ENCODE measurements around the gene HEXIM2.
"Not testable (repeated sequence)": the region's sequence is repeated elsewhere in the genome, so short reads cannot be mapped to it uniquely, and the experiment has no call there.

Gene HEXIM2

GRCh38 chr17:45161288-45162024 is at the start of gene HEXIM2:
Gene HEXIM2 (plus strand): TSS chr17:45161875. CDS start chr17:45162794, 919 bp downstream.
- DNase-seq (ENCODE audit: low read depth): peak; percentile 99

DNA sequence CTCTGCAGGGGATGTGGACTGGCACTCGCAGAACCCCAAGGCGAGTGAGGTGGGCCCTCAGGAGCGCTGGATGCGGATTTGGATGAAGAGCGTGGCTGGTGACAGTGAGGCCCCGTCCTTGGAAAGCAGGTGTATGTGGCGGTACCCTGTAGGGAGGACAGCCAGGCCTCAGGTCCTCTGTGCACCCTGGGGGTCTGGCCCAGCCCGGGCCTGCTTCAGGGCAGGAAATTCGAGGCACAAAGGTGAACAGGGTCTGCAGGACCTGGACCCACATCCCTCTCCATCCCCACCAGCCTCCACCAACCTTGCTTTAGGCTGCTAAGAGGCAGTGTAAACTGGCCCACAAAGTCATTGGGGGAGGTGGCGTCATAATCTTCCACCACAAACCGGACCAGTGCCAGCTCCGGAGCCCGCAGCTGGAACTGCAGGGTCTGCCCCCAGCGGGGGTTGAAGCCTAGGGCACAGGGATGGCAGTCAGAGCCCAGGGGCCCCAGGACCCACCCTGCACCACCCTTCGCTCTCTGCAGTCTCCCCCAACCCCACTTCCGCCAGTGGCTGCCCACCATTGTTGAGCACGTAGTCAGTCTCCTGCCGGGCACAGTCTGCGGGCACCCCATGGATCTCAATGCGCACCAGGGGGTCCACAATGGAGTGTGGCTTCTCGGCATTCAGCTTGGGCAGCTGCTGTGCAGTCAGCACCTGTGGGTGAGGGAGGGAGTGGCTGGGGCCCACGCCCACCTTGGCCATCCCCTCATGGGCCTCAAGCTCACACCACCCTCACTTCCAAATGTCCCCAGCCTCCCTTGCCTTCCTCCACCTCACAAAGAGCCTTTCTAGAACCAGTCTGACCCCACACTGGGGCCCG is 48.9 kb upstream of the HEXIM2 start:
- DNase-seq (ENCODE audit: low read depth): no peak

DNA sequence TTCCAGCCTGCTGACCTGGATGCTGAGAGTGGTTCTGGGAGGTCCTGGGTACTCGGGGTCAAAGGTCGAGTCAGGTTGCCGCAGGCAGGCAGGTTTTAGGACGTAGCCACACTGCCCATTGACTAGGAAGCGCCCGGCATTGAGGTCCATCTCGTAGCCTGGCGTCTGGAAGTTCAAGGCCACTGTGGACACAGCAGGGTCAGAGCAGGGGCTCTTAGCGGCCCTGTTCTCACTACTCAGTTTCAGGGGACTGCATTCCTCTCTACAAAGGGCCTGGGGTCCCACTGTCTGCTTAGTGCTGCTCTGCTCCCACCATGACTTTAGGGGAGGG is 48.3 kb upstream of the HEXIM2 start:
- no peak for DNase-seq (ENCODE audit: low read depth)

DNA sequence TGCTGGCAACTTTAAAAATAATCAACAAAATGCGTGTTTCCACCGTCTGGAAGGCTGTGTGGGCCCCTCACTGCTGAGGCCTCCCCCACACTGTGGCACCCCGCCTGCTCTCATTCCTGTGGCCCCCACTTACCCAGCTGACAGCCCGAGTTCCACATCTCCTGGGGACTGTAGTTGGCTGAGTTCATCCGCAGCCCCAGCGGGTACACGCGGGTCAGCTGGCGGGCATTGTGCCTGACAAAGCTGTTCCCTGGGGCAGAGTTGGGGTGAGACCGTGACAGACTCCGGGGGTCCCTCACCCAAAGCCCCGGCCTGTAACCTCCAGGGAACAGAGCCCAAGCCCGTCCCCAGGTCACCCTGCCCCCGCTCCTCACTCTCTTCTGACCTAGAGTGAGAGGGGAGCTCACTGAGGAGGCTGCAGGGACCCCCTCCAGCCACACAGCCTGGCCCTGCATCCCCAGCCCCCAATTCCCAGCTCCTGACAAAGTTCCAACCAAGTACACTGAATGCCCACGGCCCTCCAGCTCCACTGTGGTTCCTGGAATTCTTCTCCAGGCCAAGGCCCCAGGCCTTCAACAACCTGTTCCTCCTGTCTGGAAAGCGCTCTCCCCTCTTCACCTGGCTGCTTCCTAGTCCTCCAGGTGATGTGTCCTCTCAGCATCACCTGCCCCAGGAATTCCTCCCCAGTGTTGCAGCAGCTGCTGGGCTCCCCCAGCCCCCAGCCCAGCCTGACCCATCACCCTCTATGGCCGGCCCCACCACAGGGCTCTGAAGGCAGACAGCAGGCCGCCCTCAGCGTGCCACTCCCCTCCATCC is 47.4 kb upstream of the HEXIM2 start:
- no peak for DNase-seq (ENCODE audit: low read depth)

DNA sequence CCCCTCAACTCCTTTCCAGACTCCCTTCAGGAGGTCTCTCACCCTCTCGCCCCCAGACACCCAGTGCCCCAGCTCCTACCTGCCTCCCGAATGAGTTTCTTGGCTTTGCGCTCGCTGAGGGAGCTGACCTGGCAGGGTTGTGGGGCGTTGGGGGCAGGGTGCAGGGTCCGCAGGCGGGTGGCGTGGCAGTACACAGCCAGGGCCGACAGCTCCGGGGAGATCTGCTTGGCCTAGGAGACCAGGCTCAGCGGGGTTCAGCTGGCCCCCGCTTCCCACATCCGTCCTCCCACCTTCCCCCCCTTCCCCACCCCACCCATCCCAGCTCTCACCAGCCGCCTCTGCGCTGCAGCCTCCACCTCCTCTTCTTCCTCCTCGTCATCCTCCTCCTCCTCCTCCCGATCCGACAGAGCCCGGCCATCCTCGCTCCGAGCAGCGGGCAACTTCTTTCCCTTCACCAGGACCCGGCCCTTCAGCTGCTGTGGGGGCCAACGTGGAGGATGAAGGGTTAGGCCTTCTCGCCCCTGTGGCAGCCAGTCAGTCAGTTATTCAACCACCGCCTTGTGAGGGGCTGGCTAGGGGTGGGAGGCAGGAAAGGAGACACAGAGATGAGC is 46.6 kb upstream of the HEXIM2 start:
- DNase-seq (ENCODE audit: low read depth): no peak

DNA sequence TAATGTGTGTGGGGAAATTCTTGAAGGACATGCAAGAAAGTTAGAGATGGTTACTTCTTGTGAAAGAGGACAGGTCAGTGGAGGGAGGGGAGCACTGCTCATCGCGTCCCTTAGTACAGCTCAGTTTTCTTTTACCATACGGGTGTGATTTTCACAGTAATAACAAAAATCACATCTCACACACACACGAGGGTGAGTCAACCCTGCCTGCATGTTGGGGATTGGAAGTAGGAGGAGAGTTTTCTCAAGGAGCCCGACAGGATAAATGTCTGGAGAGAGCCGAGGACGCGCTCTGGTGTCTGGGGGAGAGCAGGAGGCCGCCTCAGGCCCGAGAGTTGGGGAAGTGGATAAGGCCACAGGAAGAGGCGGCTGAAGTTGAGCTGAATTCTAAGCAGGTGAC is 45.8 kb upstream of the HEXIM2 start:
- no peak for DNase-seq (ENCODE audit: low read depth)

GRCh38 chr17:45116434-45117016 is 45.1 kb upstream of the HEXIM2 start:
- DNase-seq (ENCODE audit: low read depth): no peak

- DNase-seq (ENCODE audit: low read depth): no peak
Observed at GRCh38 chr17:45117334-45117733, 44.3 kb upstream of the HEXIM2 start.

- no peak for DNase-seq (ENCODE audit: low read depth)
Observed at GRCh38 chr17:45117848-45118646, 43.6 kb upstream of the HEXIM2 start.

DNA sequence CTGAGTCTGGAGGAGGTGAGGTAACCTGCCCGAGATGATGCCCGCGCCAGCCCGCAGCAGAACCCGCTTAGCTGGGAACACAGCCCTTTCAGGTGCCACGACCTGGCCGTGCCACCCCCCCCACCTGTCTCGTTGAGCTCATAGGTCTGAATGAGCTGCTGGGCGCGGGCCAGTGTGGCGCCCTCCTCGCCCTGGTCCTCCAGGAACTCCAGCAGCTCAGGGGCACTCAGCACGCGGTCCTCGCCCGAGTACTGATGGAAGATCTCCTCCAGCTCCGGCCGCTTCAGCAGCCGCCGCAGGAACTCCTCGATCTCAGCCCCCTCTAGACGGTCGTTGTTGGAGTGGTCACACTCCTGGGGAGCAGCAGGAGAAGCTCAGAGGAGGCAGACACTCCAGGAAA is 43.0 kb upstream of the HEXIM2 start:
- DNase-seq (ENCODE audit: low read depth): no peak

DNA sequence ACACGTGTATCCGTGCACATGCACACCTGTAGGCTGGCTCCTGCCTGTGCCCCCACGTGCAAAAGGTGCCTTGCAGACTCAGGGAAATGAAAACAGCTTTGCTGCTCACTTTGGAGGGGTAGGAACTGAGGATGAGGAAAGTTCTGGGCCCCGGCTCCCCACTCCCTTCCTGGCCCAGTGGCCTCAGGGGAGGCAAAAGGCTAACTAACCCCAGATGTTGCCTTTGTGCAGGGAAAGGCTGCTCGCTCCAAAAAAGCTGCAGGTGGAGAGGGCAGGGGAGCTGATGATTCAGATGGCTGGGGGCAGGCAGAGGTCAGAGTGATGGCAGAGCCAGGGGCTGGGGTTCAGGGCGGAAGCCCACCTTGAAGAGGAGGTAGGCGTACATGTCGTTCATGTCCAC is 41.7 kb upstream of the HEXIM2 start:
- DNase-seq (ENCODE audit: low read depth): no peak

GRCh38 chr17:45120558-45120957 is 41.1 kb upstream of the HEXIM2 start:
- DNase-seq (ENCODE audit: low read depth): no peak

GRCh38 chr17:45121055-45121454 is 40.6 kb upstream of the HEXIM2 start:
- DNase-seq (ENCODE audit: low read depth): no peak

DNA sequence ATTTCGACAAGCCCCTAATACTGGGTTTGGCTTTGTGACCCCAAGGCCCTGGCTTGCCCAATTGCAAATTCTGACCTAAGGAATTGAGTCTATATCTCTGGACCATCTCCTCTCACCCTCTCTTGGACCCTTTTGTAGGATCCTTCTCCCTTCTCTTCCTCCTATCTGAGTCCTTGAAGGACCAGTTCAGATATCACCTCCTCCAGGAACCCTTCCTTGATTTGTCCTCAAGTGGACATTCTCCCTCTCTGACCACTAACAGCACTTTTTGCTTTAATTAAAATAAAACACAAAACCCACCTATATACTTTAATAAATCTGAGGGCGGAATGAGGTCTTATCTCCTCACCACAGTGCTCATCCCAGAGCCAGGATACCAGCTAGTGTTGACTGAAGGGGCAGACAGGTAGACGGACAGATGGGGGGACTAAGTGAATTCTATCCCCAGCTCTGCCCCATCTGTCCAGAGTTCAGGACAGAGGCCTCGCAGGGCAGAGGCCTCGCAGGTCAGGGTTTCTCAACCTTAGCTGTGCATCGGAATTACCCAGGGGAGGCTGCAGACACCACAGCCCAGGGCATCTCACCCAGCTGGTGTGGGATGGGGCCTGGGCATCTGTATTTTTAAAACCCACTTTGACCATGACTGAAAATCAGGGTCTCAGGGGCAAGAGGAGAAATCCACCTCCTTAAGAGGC is 38.5 kb upstream of the HEXIM2 start:
- no peak for DNase-seq (ENCODE audit: low read depth)

DNA sequence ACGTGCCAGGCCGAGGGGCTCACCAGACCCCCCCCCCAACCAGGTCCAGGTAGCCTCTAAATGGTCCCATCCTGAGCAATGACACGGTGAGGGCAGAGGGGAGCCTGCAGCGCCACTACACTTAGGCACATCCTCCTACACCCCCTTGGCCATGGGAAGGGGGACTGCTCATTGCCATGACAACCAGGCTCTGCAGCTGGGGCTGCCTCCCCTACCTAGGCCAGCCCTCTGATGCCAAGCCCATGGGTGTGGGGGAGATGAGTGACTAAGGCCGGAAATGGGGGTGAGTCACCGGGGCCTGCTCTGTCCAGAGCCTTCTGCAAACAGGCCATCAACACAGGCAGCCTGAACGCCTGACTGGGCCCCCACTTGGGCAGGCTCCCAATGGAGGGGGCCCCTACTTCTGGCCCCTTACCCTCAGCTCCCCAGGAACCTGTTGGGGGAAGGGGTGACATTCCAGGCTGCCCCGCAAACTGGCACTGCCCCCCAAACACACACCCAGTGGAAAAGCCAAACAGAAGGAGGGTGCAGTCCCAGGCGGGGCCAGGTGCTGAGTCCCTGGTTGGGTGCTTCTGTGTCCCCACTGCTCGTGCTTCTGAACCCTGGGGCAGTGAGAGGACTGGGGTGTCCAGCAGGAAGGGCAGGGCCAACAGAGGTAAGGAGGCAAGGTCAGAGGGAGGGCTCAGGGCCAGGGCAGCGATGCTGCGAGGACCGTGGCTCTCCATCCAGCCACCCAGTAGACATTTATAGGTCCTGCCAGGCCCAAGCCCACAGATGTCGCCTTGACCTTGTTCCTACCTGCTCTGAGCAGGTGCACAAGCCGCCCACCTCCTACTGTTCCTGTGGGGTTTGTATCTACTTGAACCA is 37.5 kb upstream of the HEXIM2 start:
- no peak for DNase-seq (ENCODE audit: low read depth)

DNA sequence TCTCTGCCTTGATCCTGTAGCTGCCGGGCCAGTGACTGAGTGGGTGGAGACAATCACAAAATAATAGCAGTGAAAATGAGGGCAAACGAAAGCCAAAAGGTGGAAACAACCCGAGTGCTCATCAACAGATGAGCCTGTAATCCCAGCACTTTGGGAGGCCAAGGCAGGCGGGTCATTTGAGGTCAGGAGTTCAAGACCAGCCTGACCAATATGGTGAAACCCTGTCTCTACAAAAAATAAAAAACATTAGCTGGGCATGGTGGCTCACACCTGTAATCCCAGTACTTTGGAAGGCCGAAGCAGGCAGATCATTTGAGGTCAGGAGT is 36.9 kb upstream of the HEXIM2 start:
- not testable (repeated sequence) for DNase-seq (ENCODE audit: low read depth)

DNA sequence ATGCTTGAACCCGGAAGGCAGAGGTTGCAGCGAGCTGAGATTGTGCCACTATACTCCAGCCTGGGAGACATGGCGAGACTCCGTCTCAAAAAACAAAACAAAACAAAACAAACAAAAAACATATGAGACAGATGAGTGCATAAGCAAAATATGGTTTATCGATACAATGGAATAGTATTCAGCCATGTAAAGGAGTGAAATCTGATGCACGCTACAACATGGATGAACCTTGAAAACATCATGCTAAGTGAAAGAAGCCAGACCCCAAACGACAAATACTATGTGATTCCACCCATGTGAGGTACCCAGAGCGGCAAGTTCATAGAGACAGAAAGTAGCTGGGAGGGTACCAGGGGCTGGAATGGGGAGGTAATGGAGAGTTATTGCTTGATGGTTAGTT is 36.2 kb upstream of the HEXIM2 start:
- no peak for DNase-seq (ENCODE audit: low read depth)

DNA sequence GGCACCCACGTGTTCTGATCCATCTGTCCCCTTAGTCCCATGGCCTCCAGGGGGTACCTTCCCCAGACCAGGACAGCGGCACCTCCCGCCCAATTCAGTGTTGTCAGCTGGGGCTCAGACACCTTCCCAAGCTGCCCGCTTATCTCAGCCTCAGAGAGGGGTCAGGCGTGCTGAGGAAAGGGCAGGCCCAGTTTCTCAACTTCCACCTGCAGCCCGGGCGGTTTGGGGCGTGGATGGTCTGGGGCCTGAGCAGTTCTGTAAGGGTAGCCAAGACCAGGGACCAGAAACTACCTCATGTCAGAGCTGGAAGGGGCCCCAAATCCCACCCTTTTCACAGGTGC is 34.5 kb upstream of the HEXIM2 start:
- DNase-seq (ENCODE audit: low read depth): no peak

DNA sequence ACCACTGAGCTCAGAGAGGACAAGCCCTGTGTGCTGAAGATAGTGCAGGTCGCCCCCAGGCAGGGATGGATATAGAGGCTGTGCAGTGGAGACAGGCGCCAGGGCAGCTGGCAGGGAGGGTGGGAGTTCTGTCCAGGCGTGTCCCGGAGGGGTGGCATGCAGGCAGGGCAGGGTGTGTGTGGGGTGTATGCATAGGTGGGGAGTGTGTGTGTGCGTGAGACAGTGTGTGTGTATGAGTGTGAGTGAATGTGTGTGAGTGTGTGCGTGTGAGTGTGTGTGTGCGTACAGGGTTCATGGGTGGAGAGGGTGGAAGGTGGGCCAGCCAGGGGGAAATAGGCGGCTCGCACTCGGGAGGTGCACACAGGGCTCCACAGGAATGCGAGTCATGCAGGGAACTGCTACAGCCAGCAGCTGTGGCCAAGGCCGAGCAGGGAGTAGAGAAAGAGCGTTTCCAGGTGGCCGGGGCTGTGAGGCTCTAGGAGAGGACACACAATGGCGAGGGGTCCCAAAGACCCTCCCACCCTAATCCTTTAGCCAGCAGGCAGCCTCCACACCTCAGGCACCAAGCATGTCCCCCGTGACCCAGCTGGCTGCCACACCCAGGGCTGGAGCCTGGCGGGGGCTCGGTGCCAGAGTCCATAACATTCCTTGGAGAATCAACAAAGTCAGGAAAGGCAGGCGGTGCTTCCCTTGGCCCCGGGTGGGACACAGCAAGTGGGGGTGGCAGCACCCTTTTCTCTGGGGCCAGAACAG is 34.0 kb upstream of the HEXIM2 start:
- DNase-seq (ENCODE audit: low read depth): no peak
